Progenitor cell of endocrine pancreas (in vitro differentiated cells): ENCODE results near the gene GBX2. TPM values are rescaled to one million over a fixed set of nuclear protein-coding genes. Genes with fewer than 3 reads are reported as not detected.

Source experiments
- DNase-seq: peaks from one replicate; pipeline ENCODE4 v3.0.0; 2021; ENCODE audit warnings: low spot score; ENCODE audit not compliant: unreplicated experiment
- H3K27ac Mint-ChIP-seq: 2 replicates; pipeline ENCODE4 v1.8.0; 2021; ENCODE audit warnings: mild to moderate bottlenecking, moderate library complexity, mixed read lengths
- H3K27me3 Mint-ChIP-seq: 2 replicates; pipeline ENCODE4 v1.8.0; 2021; ENCODE audit warnings: mixed read lengths
- H3K36me3 Mint-ChIP-seq: 2 replicates; pipeline ENCODE4 v1.8.0; 2022; ENCODE audit warnings: mixed read lengths; ENCODE audit not compliant: insufficient read depth
- H3K4me1 Mint-ChIP-seq: 2 replicates; pipeline ENCODE4 v1.8.0; 2021; ENCODE audit warnings: low read depth, mixed read lengths
- H3K4me3 Mint-ChIP-seq: 2 replicates; pipeline ENCODE4 v1.8.0; 2021; ENCODE audit warnings: low read depth, mild to moderate bottlenecking, moderate library complexity, mixed read lengths
- H3K9me3 Mint-ChIP-seq: 2 replicates; pipeline ENCODE4 v1.8.0; 2021; ENCODE audit warnings: low read depth, mixed read lengths
- CTCF ChIP-seq: fragments of 200-600 bp; sonication (generic); IDR thresholded peaks from one replicate; pipeline ENCODE4 v1.5.0; 2021; ENCODE audit warnings: antibody characterized with exemption, mild to moderate bottlenecking; ENCODE audit not compliant: unreplicated experiment
- total RNA-seq: library from RNA; stranded (reverse); gene quantifications from 2 replicates; pipeline ENCODE4 v1.2.1, GENCODE V29; 2021

The GBX2 gene
- total RNA-seq, 1 donor from 2014 or later, result not detected

- DNase-seq, result no peak
- no peak for TF ChIP-seq CTCF
- H3K4me1 Mint-ChIP-seq, result peaks cover 4% of the 10 kb centered on the region
Observed at GRCh38 chr2:236160366-236161081, 7.7 kb downstream of the GBX2 start.

GRCh38 chr2:236159778-236160170, 8.4 kb downstream of the GBX2 start:
- Mint-ChIP-seq H3K4me1 (peaks cover 3% of the 10 kb centered on the region), H3K9me3 (no peaks in the 10 kb centered on the region), H3K27ac (no peak overlapping the region), H3K36me3 (no peaks in the 10 kb centered on the region), H3K4me3 (no peak overlapping the region), H3K27me3 (peaks cover 74% of the 10 kb centered on the region)
- no peak for TF ChIP-seq CTCF
- DNase-seq, result no peak

More at GRCh38 chr2:236160366-236161081, 7.7 kb downstream of the GBX2 start:
- no peak overlapping the region for H3K4me3 Mint-ChIP-seq
- H3K9me3 Mint-ChIP-seq, result no peaks in the 10 kb centered on the region
- peaks cover 74% of the 10 kb centered on the region for H3K27me3 Mint-ChIP-seq
- H3K36me3 Mint-ChIP-seq, result no peaks in the 10 kb centered on the region
- H3K27ac Mint-ChIP-seq, result no peak overlapping the region

DNA sequence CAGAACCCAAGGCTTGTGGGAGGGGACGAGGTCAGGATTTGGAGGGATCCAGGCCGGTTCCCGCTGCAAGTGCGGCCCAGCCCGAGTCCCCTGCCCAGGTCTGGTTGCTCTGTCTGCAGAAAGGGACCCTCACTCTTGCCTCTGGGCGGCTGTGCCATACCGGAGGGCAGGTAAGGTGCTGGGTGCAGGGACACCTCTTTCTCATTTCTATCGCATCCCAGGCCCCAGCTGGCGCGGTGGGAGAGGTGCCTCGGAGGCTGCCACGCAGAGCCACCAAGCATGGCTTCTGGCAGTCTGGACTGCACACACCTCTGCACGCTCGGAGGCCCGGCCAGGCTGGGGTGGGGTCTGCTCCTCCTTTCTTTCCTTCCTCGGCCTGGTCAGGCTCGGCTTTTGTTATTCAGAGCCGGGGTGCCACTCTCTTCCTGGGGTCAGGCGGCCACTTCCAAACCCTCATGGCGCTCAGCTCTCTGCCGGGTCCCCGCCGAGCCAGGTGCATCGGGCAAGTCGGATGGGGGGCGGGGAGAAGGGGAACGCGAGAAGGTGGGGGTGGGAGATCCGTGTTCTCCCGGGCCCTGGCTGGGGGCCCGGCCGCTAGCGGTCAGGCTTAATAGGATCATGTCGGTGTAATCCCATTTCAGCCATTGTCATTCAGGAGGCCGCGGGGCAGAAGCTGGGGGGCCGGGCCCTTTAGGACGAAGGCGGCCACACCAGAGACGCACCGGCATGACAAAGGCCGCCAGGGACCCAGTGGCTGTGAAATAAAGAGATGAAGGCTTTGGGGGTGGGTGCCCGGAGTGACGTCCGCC, 9.0 kb downstream of the GBX2 start:
- DNase-seq, result no peak
- Mint-ChIP-seq H3K4me1 (peaks cover 2% of the 10 kb centered on the region), H3K36me3 (no peaks in the 10 kb centered on the region), H3K27me3 (peaks cover 77% of the 10 kb centered on the region), H3K9me3 (no peaks in the 10 kb centered on the region), H3K27ac (no peak overlapping the region), H3K4me3 (no peak overlapping the region)
- no peak for TF ChIP-seq CTCF

DNA sequence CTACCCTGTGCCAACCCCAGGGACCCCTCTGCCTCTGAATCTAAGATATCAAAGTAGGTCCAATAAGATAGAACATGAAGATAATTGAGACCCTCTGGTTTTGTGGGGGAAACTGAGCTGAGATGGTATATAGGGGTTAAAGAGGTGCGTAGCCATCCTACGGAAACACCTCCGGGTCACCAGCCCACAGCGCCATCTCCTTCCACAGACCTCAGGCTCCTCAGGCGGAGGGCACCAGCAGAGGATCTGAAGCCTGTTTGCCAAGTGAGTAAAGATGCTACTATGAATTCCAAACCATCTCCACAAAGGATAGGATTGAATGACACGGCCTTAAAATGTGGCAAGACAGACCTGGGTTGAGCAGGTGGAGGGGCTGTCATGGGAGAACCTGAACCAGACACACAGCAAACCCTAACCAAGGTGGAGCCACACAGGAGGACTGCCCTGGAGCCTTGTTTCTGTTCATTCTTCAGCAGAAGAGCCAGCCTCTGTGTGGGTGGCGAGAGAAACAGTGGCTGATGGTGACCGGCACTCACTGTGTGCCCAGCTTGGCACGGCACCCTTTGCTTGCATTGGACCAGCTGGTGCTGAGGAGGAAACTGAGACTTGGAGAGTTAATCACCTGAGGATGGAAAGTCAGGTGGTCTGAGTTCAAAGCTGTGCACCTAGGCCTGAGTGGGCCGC, 10.2 kb downstream of the GBX2 start:
- H3K9me3 Mint-ChIP-seq, result peaks cover 7% of the 10 kb centered on the region
- H3K27me3 Mint-ChIP-seq, result peaks cover 80% of the 10 kb centered on the region
- no peak for DNase-seq
- no peak for TF ChIP-seq CTCF
- H3K27ac Mint-ChIP-seq, result no peak overlapping the region
- H3K4me1 Mint-ChIP-seq, result peaks cover 2% of the 10 kb centered on the region
- H3K36me3 Mint-ChIP-seq, result no peaks in the 10 kb centered on the region
- no peak overlapping the region for H3K4me3 Mint-ChIP-seq

DNA sequence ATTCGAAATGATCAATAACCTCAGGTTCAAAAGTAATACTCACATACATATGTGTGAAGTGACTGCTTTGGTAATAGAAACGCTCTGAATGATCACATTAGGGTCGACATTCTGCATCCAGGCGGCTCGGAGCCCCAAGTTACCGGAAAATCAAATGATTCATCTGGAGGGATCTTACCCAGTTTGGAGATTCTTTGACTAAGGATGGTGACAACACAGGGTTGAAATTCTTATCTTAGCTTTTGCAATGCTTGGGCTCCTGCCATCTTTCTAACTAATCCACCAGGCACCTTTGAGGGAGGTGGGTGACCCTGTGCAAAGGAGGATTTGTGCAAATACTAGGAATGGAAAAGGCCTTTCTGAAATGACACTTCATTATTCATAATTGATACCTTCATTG, 10.8 kb downstream of the GBX2 start:
- Mint-ChIP-seq H3K4me1 (peaks cover 2% of the 10 kb centered on the region), H3K9me3 (peaks cover 8% of the 10 kb centered on the region), H3K36me3 (no peaks in the 10 kb centered on the region), H3K27ac (no peak overlapping the region), H3K27me3 (peaks cover 75% of the 10 kb centered on the region), H3K4me3 (no peak overlapping the region)
- TF ChIP-seq CTCF, result no peak
- no peak for DNase-seq
